D721Med (cell line): Measurements from ENCODE around the gene KRTAP10-8.
"Not testable (repeated sequence)": the region's sequence is repeated elsewhere in the genome, so short reads cannot be mapped to it uniquely, and the experiment has no call there.

ENCODE experiments used
- DNase-seq: peaks from one replicate; pipeline ENCODE4 v3.0.0; 2011; ENCODE audit warnings: low spot score; ENCODE audit not compliant: insufficient read length
- FAIRE-seq: peaks from 2 replicates; lab custom pipeline; 2011; peaks lifted over from hg19 to GRCh38; lab: Jason Lieb, UNC
- CTCF ChIP-seq: IDR thresholded peaks from 2 replicates; pipeline ENCODE4 v1.5.1; 2012; ENCODE audit warnings: mild to moderate bottlenecking, control low read depth; ENCODE audit not compliant: insufficient read depth; ENCODE audit errors: missing control alignments

The KRTAP10-8 gene

DNA sequence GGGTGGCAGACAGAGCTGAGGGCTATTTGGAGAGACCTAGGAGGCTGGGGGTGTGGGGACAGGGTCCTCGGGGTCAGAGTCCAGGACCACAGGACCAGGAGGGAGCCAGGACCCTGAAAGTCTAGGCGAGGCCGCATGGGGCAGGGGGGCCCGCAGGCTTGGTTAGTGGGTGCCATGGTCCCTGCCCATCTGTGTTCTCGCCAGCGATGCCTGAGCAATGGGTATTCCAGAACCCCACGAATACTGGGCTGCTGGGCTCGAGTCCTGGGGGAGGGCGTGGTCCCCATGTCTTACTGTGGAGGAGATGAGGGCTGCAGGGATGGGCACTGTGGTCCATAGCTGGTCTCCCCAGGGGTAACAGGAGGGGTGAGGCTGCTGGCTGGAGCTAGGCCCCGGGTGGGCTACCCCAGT lies 21.6 kb upstream of the KRTAP10-8 start:
- DNase-seq: no peak
- FAIRE-seq: no peak
- TF ChIP-seq CTCF: no peak

DNA sequence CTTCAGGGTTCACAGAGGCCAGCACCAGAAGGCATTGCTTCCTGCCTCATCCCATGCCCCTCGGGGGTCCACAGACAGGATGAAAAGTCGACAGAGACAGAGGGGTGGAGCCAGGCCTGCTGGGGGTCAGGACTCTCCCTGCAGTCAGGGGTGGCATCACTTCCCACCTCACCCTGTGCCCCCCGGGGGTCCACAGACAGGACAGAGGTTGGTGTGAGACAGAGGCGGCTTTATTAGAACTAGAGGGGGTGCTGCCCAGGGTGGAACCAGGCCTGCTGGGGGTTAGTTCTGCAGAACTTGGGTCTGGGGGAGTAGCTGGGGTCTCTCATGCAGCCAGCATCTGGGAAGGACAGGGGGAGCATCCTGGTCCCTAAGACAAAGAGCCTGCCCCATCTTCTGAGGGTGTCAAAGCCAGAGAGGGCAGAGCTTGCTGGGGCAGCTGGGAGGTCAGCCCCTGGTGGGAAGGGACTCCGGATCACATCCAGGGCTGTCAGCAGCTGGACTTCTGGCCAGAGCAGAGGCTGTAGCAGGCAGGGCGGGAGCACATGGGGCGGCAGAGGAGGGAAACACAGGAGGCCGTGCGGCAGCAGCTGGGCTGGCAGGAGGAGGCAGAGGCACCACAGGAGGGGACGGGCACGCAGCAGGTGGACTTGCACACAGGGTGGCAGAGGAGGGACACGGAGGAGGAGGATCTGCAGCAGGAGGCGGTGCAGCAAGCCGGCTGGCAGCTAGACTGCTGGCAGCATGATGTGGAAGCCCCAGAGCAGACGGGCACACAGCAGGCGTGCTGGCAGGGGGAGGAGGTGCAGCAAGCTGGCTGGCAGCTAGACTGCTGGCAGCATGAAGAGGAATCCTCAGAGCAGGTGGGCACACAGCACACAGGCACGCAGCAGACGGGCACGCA lies 20.7 kb upstream of the KRTAP10-8 start:
- DNase-seq, FAIRE-seq: not testable (repeated sequence)

- DNase-seq, FAIRE-seq: not testable (repeated sequence)
These were observed 20.1 kb upstream of the KRTAP10-8 start for GRCh38 chr21:44591801-44592130.

GRCh38 chr21:44592446-44593311 lies 19.2 kb upstream of the KRTAP10-8 start, which contains the start of gene KRTAP10-6:
Gene KRTAP10-6 (minus strand): TSS chr21:44592505. CDS start chr21:44592484, 21 bp downstream.
- FAIRE-seq: no peak
- no peak for DNase-seq
- no peak for TF ChIP-seq CTCF

DNA sequence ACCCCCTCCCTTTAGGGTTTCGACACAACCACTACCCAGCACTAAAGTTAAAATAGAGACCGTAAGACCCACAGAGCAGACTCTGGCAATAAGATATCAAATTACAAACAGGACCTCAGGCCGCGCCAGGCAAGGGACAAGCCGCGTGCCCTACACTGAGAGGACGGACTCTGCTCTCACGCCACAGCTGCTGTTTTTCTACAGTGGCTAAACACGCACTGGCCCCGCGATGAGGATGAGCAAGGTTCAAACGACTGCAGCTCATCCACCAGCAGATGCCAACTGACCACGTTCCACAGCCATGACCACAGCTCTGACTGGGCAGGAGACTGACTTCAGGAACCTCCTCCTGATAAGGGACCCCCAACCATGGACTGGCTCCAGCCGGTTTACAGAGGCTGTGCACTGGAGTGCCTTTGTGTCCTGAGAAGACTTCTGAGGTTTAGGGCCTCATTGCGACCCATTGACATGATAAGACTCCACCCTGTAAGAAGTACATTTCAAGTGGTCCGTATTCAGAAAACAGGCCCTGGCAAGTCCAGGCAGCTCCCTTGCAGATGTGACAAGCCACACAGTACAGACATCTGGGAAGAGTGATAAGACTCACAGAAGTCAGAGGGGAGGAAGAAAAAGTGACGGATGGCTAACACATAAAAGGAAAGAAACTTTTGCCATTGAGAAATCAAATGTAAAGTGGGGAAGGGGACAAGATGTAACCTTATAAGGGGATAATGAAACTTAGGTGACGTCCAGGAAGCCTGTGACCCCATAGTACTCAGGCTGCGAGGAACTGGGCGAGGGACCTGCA lies 18.1 kb upstream of the KRTAP10-8 start:
- no peak for DNase-seq

DNA sequence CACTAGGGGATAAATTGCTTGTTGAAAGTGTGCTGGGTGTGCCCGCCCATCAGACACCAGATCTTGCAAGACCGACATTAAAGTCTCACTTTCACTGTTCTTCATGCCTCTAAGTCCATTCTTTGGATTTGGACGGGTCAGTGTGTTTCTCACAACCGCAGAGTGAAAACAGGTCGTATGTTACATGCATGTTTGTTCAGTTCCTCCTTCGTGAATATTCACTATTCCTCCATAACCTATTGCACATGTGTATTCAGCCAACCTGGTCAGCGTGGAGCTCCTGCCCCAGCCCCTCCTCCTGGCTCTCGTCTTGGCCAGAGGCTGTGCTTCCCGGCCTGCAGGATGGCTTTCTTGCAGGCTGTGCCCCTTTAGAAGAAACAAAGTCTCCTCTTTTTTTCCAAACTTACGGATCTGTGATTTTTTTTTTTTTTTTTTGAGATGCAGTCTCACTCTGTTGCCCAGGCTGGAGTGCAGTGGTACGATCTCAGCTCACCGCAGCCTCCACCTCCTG lies 17.4 kb upstream of the KRTAP10-8 start:
- FAIRE-seq (no peak), DNase-seq (no peak)
- TF ChIP-seq CTCF: no peak

More for the DNA sequence above, 18.1 kb upstream of the KRTAP10-8 start:
- FAIRE-seq: no peak
- no peak for TF ChIP-seq CTCF

DNA sequence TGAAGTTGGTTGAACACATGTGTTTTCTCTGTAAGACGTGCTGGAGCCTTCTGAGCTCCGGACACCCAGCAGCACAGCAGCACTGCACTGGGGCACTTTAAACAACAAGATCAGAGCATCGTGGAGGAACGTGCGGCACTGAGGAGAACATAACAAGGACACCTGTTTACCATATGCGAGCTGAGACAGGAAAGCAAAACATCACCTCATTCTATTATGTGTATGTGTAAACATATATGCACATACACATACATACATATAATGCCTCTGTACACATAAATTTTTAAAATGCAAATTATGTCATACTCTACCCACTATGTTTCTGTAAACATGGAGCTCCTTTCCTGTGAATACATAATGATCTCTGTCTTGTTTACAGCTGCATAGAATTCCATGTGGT lies 16.4 kb upstream of the KRTAP10-8 start:
- FAIRE-seq: no peak
- no peak for DNase-seq
- TF ChIP-seq CTCF: no peak
